ENCODE results near the gene SLC22A1. TPM values are rescaled to one million over a fixed set of nuclear protein-coding genes. Genes with fewer than 3 reads are reported as not detected.

Gene SLC22A1
- total and polyA plus RNA-seq, 2 experiments from 2014 or later = 0.10 to 0.65 TPM

- no peak for TF ChIP-seq REST (IDR thresholded peaks at IDR 0.05; ENCODE audit: unreplicated experiment)
Measured at GRCh38 chr6:160102399-160102798, 19.2 kb upstream of the SLC22A1 start (continued).

GRCh38 chr6:160102956-160103824, 18.4 kb upstream of the SLC22A1 start:
- Histone ChIP-seq H4K20me1 (replicated peaks; ENCODE audit: insufficient read depth) (peaks cover 3% of the 10 kb centered on the region; the same call in 1 of the 2 replicates), H3K36me3 (ENCODE audit: insufficient read depth) (peaks cover 4% of the 10 kb centered on the region), H3K4me2 (no peak overlapping the region), H3K9me2 (ENCODE audit: insufficient read depth) (no peaks in the 10 kb centered on the region), H3K4me1 (ENCODE audit: insufficient read depth) (no peaks in the 10 kb centered on the region), H3K27ac (ENCODE audit: low read depth) (no peak overlapping the region), H3K4me3 (no peak overlapping the region), H3K79me2 (replicated peaks; ENCODE audit: insufficient read depth) (no peaks in the 10 kb centered on the region), H3K27me3 (ENCODE audit: insufficient read depth) (no peaks in the 10 kb centered on the region), H3F3A (replicated peaks; ENCODE audit: low read depth) (no peaks in the 10 kb centered on the region), H2AFZ (no peak overlapping the region)
- H3K27ac Mint-ChIP-seq = no peak overlapping the region
- no peak overlapping the region for H3K4me3 Mint-ChIP-seq
- ATAC-seq (peak; percentile 85), DNase-seq (ENCODE audit: low spot score) (peak; percentile 77)
- H3K9me3 Mint-ChIP-seq = no peaks in the 10 kb centered on the region
- peaks cover 5% of the 10 kb centered on the region for H3K4me1 Mint-ChIP-seq
- H3K36me3 Mint-ChIP-seq (ENCODE audit: low read depth) = peaks cover 52% of the 10 kb centered on the region
- peaks cover 1% of the 10 kb centered on the region for H3K27me3 Mint-ChIP-seq (ENCODE audit: insufficient read depth, low read depth, poor library complexity)
- TF ChIP-seq ETS1 (IDR thresholded peaks at IDR 0.05) (no peak), CTCF (conservative IDR thresholded peaks at IDR 0.05; ENCODE audit: low read depth in 2 of 2) (peak; percentile 63 to 64), EZH2 (IDR thresholded peaks at IDR 0.05; ENCODE audit: low read depth, unreplicated experiment) (no peak), ZNF114 (CRISPR knock-in tag; IDR thresholded peaks at IDR 0.05) (no peak), ZNF462 (CRISPR knock-in tag; IDR thresholded peaks at IDR 0.05) (no peak)

All from GM23338 (cell line).